Neuronal stem cell (in vitro differentiated cells): Measurements from ENCODE around the gene BEND5.
A peak's percentile ranks its signal among the peaks of the same experiment; 100 is the strongest.

ENCODE experiments used
- DNase-seq: peaks from one replicate; pipeline ENCODE4 v3.0.0-alpha.2; 2013; ENCODE audit warnings: low spot score
- H2AFZ ChIP-seq: one replicate; pipeline ENCODE4 v1.6.1; 2013; ENCODE audit warnings: mild to moderate bottlenecking, low read length, inconsistent platforms
- H2AK5ac ChIP-seq: 2 replicates; pipeline ENCODE4 v1.6.1; 2013; ENCODE audit warnings: low read depth, mild to moderate bottlenecking, inconsistent platforms, low read length, moderate library complexity, mixed read lengths
- H2BK120ac ChIP-seq: 2 replicates; pipeline ENCODE4 v1.6.1; 2013; ENCODE audit warnings: low read depth, mild to moderate bottlenecking, inconsistent platforms, low read length, moderate library complexity, mixed read lengths
- H2BK12ac ChIP-seq: one replicate; pipeline ENCODE4 v1.6.1; 2013; ENCODE audit warnings: low read length, inconsistent platforms
- H2BK15ac ChIP-seq: 2 replicates; pipeline ENCODE4 v1.6.1; 2013; ENCODE audit warnings: mild to moderate bottlenecking, low read length, inconsistent platforms, mixed read lengths
- H2BK5ac ChIP-seq: one replicate; pipeline ENCODE4 v1.6.1; 2013; ENCODE audit warnings: inconsistent platforms, mild to moderate bottlenecking, low read length, moderate library complexity
- H3K14ac ChIP-seq: one replicate; pipeline ENCODE4 v1.6.1; 2013; ENCODE audit warnings: low read length, inconsistent platforms
- H3K18ac ChIP-seq: 2 replicates; pipeline ENCODE4 v1.6.1; 2013; ENCODE audit warnings: low read length, inconsistent platforms
- H3K23ac ChIP-seq: 2 replicates; pipeline ENCODE4 v1.6.1; 2013; ENCODE audit warnings: low read depth, mild to moderate bottlenecking, mixed read lengths, low read length, inconsistent platforms; ENCODE audit not compliant: poor library complexity
- H3K27ac ChIP-seq: replicated peaks from 3 replicates; pipeline ENCODE4 v1.5.1; 2013; ENCODE audit warnings: low read length, inconsistent platforms
- H3K27me3 ChIP-seq, 3 experiments: 2 replicates each; pipeline ENCODE4 v1.6.1; 2013; ENCODE audit warnings: low read length in 3 of 3, mild to moderate bottlenecking in 2 of 3, inconsistent platforms in 1 of 3, low read depth in 1 of 3, mixed read lengths in 1 of 3, moderate library complexity in 1 of 3; ENCODE audit not compliant: control insufficient read depth in 3 of 3, insufficient read depth in 3 of 3
- H3K36me3 ChIP-seq, 2 donors: replicated peaks in 1 of 2; 2 replicates each; pipeline ENCODE4 v1.6.1; 2013; ENCODE audit warnings: low read length in 2 of 2; ENCODE audit not compliant: control insufficient read depth in 2 of 2, insufficient read depth in 2 of 2
- H3K4ac ChIP-seq: 2 replicates; pipeline ENCODE4 v1.6.1; 2013; ENCODE audit warnings: inconsistent platforms, mild to moderate bottlenecking, low read length, moderate library complexity
- H3K4me1 ChIP-seq, 2 donors: 1 replicate in 1 of 2; 2 replicates in 1 of 2; pipeline ENCODE4 v1.6.1; 2013; ENCODE audit warnings: low read length in 2 of 2, low read depth in 1 of 2; ENCODE audit not compliant: control insufficient read depth in 2 of 2, insufficient read depth in 1 of 2
- H3K4me2 ChIP-seq: one replicate; pipeline ENCODE4 v1.6.1; 2013; ENCODE audit warnings: mild to moderate bottlenecking, low read length, inconsistent platforms; ENCODE audit not compliant: insufficient read depth, poor library complexity, severe bottlenecking
- H3K4me3 ChIP-seq, 2 donors: 2 replicates each; pipeline ENCODE4 v1.5.1; 2013; ENCODE audit warnings: low read length in 2 of 2, mild to moderate bottlenecking in 2 of 2, inconsistent platforms in 1 of 2, moderate library complexity in 1 of 2
- H3K79me1 ChIP-seq: one replicate; pipeline ENCODE4 v1.6.1; 2013; ENCODE audit warnings: low read depth, mild to moderate bottlenecking, inconsistent platforms, low read length, moderate library complexity
- H3K9ac ChIP-seq: one replicate; pipeline ENCODE4 v1.6.1; 2013; ENCODE audit warnings: mild to moderate bottlenecking, low read depth, low read length, inconsistent platforms; ENCODE audit not compliant: poor library complexity
- H3K9me3 ChIP-seq, 2 donors: replicated peaks in 1 of 2; 2 replicates each; pipeline versions ENCODE3 to v1.6.1; 2013; ENCODE audit warnings: low read length in 2 of 2, mild to moderate bottlenecking in 2 of 2, inconsistent platforms in 1 of 2, low read depth in 1 of 2, mixed read lengths in 1 of 2, moderate library complexity in 1 of 2; ENCODE audit not compliant: control insufficient read depth in 2 of 2, insufficient read depth in 1 of 2
- H4K8ac ChIP-seq: one replicate; pipeline ENCODE4 v1.6.1; 2013; ENCODE audit warnings: low read depth, mild to moderate bottlenecking, inconsistent platforms, low read length, moderate library complexity
- H4K91ac ChIP-seq: one replicate; pipeline ENCODE4 v1.6.1; 2013; ENCODE audit warnings: low read length, low read depth, mild to moderate bottlenecking, inconsistent platforms; ENCODE audit not compliant: poor library complexity
- WGBS, 2 donors: extraction: QIAGEN DNeasy Blood & Tissue Kit; methylation state at CpG; one replicate each; pipeline ENCODE4 v1.1.7; 2013; ENCODE audit warnings: missing lambda C conversion rate in 2 of 2, mixed read lengths in 1 of 2; ENCODE audit not compliant: insufficient read length in 2 of 2, insufficient replicate concordance in 1 of 2; ENCODE audit errors: extremely low coverage in 2 of 2; 5-methylcytosine and 5-hydroxymethylcytosine counted together

BEND5 gene

GRCh38 chr1:48739091-48739490 lies 37.6 kb downstream of the BEND5 start:
- Histone ChIP-seq H2BK120ac (no peak overlapping the region), H3K27me3 (no peaks in the 10 kb centered on the region), H3K36me3 (peaks cover 27 to 98% of the 10 kb centered on the region in 2 donors), H3K18ac (no peak overlapping the region), H2AK5ac (no peak overlapping the region), H3K4me1 (peaks cover 2 to 12% of the 10 kb centered on the region in 2 donors), H3K27ac (no peak overlapping the region), H3K4me2 (no peak overlapping the region), H2BK5ac (no peak overlapping the region), H3K9ac (no peak overlapping the region), H3K23ac (no peak overlapping the region), H4K91ac (no peak overlapping the region), H4K8ac (no peak overlapping the region), H3K4me3 (no peak overlapping the region), H3K4ac (no peak overlapping the region), H2BK12ac (no peak overlapping the region), H2BK15ac (no peak overlapping the region), H2AFZ (no peak overlapping the region), H3K9me3 (no peaks in the 10 kb centered on the region), H3K14ac (no peak overlapping the region), H3K79me1 (no peaks in the 10 kb centered on the region)
- DNase-seq = no peak
- no CpG with 5 or more reads among the region's 3 CpGs for WGBS, 2 donors

- Histone ChIP-seq H2BK15ac (no peak overlapping the region), H3K18ac (no peak overlapping the region), H3K27ac (no peak overlapping the region), H3K4me1 (peaks cover 2 to 12% of the 10 kb centered on the region in 2 donors), H3K9ac (peak overlapping the region; percentile 22), H3K14ac (no peak overlapping the region), H3K27me3 (no peaks in the 10 kb centered on the region), H4K91ac (no peak overlapping the region), H3K4me2 (no peak overlapping the region), H2AFZ (no peak overlapping the region), H3K36me3 (peaks cover 35 to 98% of the 10 kb centered on the region in 2 donors), H3K23ac (no peak overlapping the region), H2BK5ac (no peak overlapping the region), H3K4me3 (no peak overlapping the region), H4K8ac (no peak overlapping the region), H2AK5ac (no peak overlapping the region), H2BK12ac (no peak overlapping the region), H2BK120ac (no peak overlapping the region), H3K4ac (no peak overlapping the region), H3K79me1 (no peaks in the 10 kb centered on the region), H3K9me3 (no peaks in the 10 kb centered on the region)
- DNase-seq = no peak
- no CpG with 5 or more reads among the region's 4 CpGs for WGBS, 2 donors
Observed at GRCh38 chr1:48738356-48738755, 38.3 kb downstream of the BEND5 start.

- WGBS, 2 donors = no CpG with 5 or more reads among the region's 6 CpGs
Observed at GRCh38 chr1:48735796-48736195, 40.9 kb downstream of the BEND5 start.

GRCh38 chr1:48730164-48730910 lies 46.4 kb downstream of the BEND5 start:
- Histone ChIP-seq H2AK5ac (no peak overlapping the region), H2AFZ (no peak overlapping the region), H3K27me3 (no peaks in the 10 kb centered on the region), H3K14ac (no peak overlapping the region), H4K8ac (no peak overlapping the region), H3K18ac (no peak overlapping the region), H3K4me3 (no peak overlapping the region), H3K4me1 (peaks cover 0 to 3% of the 10 kb centered on the region in 2 donors), H4K91ac (no peak overlapping the region), H3K36me3 (peaks cover 28 to 86% of the 10 kb centered on the region in 2 donors), H2BK12ac (no peak overlapping the region), H2BK15ac (no peak overlapping the region), H3K79me1 (no peaks in the 10 kb centered on the region), H3K9ac (no peak overlapping the region), H3K23ac (no peak overlapping the region), H3K4ac (no peak overlapping the region), H3K27ac (no peak overlapping the region), H2BK120ac (no peak overlapping the region), H3K9me3 (no peaks in the 10 kb centered on the region), H3K4me2 (no peak overlapping the region), H2BK5ac (no peak overlapping the region)
- no peak for DNase-seq
- no CpG with 5 or more reads among the region's 10 CpGs for WGBS, 2 donors

More at GRCh38 chr1:48735796-48736195, 40.9 kb downstream of the BEND5 start:
- H2BK15ac ChIP-seq = no peak overlapping the region
- H3K18ac ChIP-seq = no peak overlapping the region
- no peak overlapping the region for H2BK5ac ChIP-seq
- H3K9ac ChIP-seq = no peak overlapping the region
- no peak overlapping the region for H2BK12ac ChIP-seq
- no peaks in the 10 kb centered on the region for H3K27me3 ChIP-seq
- H3K4me2 ChIP-seq = no peak overlapping the region
- no peak overlapping the region for H3K23ac ChIP-seq
- H3K36me3 ChIP-seq = peaks cover 40 to 98% of the 10 kb centered on the region in 2 donors
- H3K4ac ChIP-seq = no peak overlapping the region
- no peak for DNase-seq
- H3K14ac ChIP-seq = no peak overlapping the region
- no peak overlapping the region for H2BK120ac ChIP-seq
- no peak overlapping the region for H4K8ac ChIP-seq
- no peaks in the 10 kb centered on the region for H3K9me3 ChIP-seq
- no peak overlapping the region for H2AFZ ChIP-seq
- no peak overlapping the region for H3K27ac ChIP-seq
- H4K91ac ChIP-seq = no peak overlapping the region
- no peaks in the 10 kb centered on the region for H3K79me1 ChIP-seq
- H3K4me1 ChIP-seq = peaks cover 2 to 12% of the 10 kb centered on the region in 2 donors
- H2AK5ac ChIP-seq = no peak overlapping the region
- H3K4me3 ChIP-seq = no peak overlapping the region
